Naive thymus-derived CD4-positive, alpha-beta T cell (primary cell): ENCODE data around the gene PTPRA. TPM values are rescaled to one million over a fixed set of nuclear protein-coding genes. Genes with fewer than 3 reads are reported as not detected.

Experiments
- ATAC-seq: fragments of 150-1000 bp; cut with Tn5 transposase; 2 replicates; pipeline ENCODE4 v1.10.0; 2021; ENCODE audit warnings: mild to moderate bottlenecking, moderate library complexity
- CTCF ChIA-PET: fragments of 350-600 bp; sonication (Branson Sonifier 250); formaldehyde crosslinking; loops from one replicate; lab custom pipeline; 2021; ENCODE audit warnings: antibody characterized with exemption; lab: Charles Lee
- POLR2A ChIA-PET: fragments of 350-600 bp; sonication (Branson Sonifier 250); formaldehyde crosslinking; loops from one replicate; lab custom pipeline; 2021; ENCODE audit warnings: antibody characterized with exemption, inconsistent platforms; lab: Charles Lee
- DNase-seq, 9 donors: peaks; one replicate each; pipeline versions ENCODE4 v3.0.0 to v3.0.0-alpha.2; 2020 to 2022; ENCODE audit warnings: mixed read lengths in 1 of 9
- H3K27ac ChIP-seq: one replicate; pipeline ENCODE4 v1.7.0; 2013; ENCODE audit warnings: mild to moderate bottlenecking, low read depth, low read length, moderate library complexity
- H3K27me3 ChIP-seq, 2 donors: one replicate each; pipeline ENCODE4 v1.7.0; 2013; ENCODE audit warnings: low read length in 2 of 2, mild to moderate bottlenecking in 2 of 2, moderate library complexity in 2 of 2; ENCODE audit not compliant: control insufficient read depth in 2 of 2, insufficient read depth in 2 of 2
- H3K36me3 ChIP-seq, 3 experiments: 1 replicate in 2 of 3; 2 replicates in 1 of 3; pipeline ENCODE4 v1.7.0; 2013; ENCODE audit warnings: low read length in 3 of 3, mild to moderate bottlenecking in 3 of 3, moderate library complexity in 1 of 3; ENCODE audit not compliant: insufficient read depth in 3 of 3, control insufficient read depth in 2 of 3
- H3K4me1 ChIP-seq, 2 donors: one replicate each; pipeline ENCODE4 v1.7.0; 2013; ENCODE audit warnings: low read length in 2 of 2, mild to moderate bottlenecking in 2 of 2, moderate library complexity in 1 of 2; ENCODE audit not compliant: control insufficient read depth in 2 of 2, insufficient read depth in 2 of 2
- H3K4me3 ChIP-seq: 2 replicates; pipeline ENCODE4 v1.7.0; 2013; ENCODE audit warnings: mild to moderate bottlenecking, low read length
- H3K9me3 ChIP-seq, 3 experiments: 1 replicate in 2 of 3; 2 replicates in 1 of 3; pipeline ENCODE4 v1.7.0; 2013; ENCODE audit warnings: low read length in 3 of 3; ENCODE audit not compliant: control insufficient read depth in 2 of 3
- H3K27ac Mint-ChIP-seq, 9 donors: one replicate each; pipeline ENCODE4 v1.8.0; 2020 to 2022; ENCODE audit warnings: mixed read lengths in 9 of 9, mild to moderate bottlenecking in 8 of 9, moderate library complexity in 5 of 9, inconsistent platforms in 2 of 9
- H3K27me3 Mint-ChIP-seq, 5 donors: one replicate each; pipeline ENCODE4 v1.8.0; 2021 to 2022; ENCODE audit warnings: mixed read lengths in 5 of 5, mild to moderate bottlenecking in 1 of 5
- H3K36me3 Mint-ChIP-seq, 5 donors: one replicate each; pipeline ENCODE4 v1.8.0; 2020 to 2022; ENCODE audit warnings: mixed read lengths in 5 of 5, mild to moderate bottlenecking in 3 of 5, inconsistent platforms in 1 of 5
- H3K4me1 Mint-ChIP-seq, 7 donors: one replicate each; pipeline ENCODE4 v1.8.0; 2020 to 2022; ENCODE audit warnings: mixed read lengths in 7 of 7, mild to moderate bottlenecking in 3 of 7, inconsistent platforms in 1 of 7
- H3K4me3 Mint-ChIP-seq, 10 donors: one replicate each; pipeline ENCODE4 v1.8.0; 2020 to 2022; ENCODE audit warnings: mild to moderate bottlenecking in 10 of 10, mixed read lengths in 10 of 10, moderate library complexity in 6 of 10, inconsistent platforms in 2 of 10
- H3K9me3 Mint-ChIP-seq, 11 donors: one replicate each; pipeline ENCODE4 v1.8.0; 2020 to 2022; ENCODE audit warnings: mixed read lengths in 11 of 11, mild to moderate bottlenecking in 4 of 11, inconsistent platforms in 1 of 11, moderate library complexity in 1 of 11
- intact Hi-C, 2 donors: fragments of 100-400 bp; cut with micrococcal nuclease; formaldehyde crosslinking; loops; one replicate each; pipeline ENCODE4 v1.15.1; 2023
- polyA plus RNA-seq, 2 donors: library from polyadenylated mRNA; unstranded; fragments of 300-500 nt; fragmentation: Illumina TruSeq; gene quantifications; one replicate each; pipeline ENCODE4 v1.2.3, GENCODE V29; 2021
- total RNA-seq, 6 experiments: library from RNA in 5 of 6; stranded (reverse) in 5 of 6; gene quantifications; 1 replicate in 5 of 6; 2 replicates in 1 of 6; pipeline ENCODE4 v1.2.3 and lab custom pipeline; 2021 to 2026

Gene PTPRA
- total and polyA plus RNA-seq, 7 experiments from 2014 or later, result 27.5 to 86.6 (median 78.2) TPM

DNA sequence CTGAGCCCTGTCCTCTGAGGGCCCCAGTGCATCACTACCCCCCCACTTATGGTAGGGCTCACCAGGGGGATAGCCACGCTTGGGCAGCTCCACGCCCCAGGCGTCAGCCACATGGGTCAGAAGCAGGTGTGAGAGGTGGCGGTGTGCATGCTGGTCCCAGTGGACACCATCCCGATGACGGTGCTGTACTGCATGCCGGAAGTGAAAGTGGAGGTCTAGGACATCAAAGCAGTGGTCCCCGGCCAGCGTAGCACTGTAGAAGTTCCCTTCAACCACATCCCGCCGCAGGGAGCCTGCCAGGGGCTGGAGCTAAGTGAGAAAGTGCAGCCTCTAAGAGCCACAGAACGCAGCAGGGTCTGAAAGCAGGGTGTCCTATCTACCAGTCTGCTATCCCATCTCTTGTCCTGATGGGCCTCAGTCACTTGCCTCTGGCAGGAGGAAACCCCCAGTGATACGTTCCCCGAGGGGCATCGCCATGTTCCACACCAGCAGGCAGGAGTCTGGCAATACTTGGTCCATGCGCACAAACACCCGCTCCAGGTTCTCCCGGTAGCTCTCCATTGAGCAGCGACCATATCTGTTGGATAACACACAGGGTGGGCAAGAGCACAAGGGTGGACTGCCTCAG lies 35.0 kb upstream of the PTPRA start:
- Mint-ChIP-seq H3K4me3 (peak overlapping the region in 8 of 10 donors; percentile 9 to 80 (median 36)), H3K9me3 (peaks cover 0 to 4% (median 0%) of the 10 kb centered on the region in 11 donors), H3K36me3 (peaks cover 0 to 19% (median 10%) of the 10 kb centered on the region in 5 donors), H3K4me1 (peaks cover 10 to 28% (median 25%) of the 10 kb centered on the region in 7 donors), H3K27me3 (no peaks in the 10 kb centered on the region), H3K27ac (peak overlapping the region in 4 of 9 donors; percentile 14 to 62 (median 36))
- no peak overlapping the region for H3K4me3 ChIP-seq
- no peaks in the 10 kb centered on the region for H3K27me3 ChIP-seq
- no peak overlapping the region for H3K27ac ChIP-seq
- ChIA-PET POLR2A (interaction anchor here (1.8 to 2.5 kb wide), 3 partner anchors 8 to 368 kb away, joined by 5 to 10 read pairs (median 10); partner anchors contain the start of genes NOP56 and SNRPB), CTCF (no interaction called here)
- ATAC-seq, result no peak
- no peaks in the 10 kb centered on the region for H3K9me3 ChIP-seq
- H3K36me3 ChIP-seq, result peaks cover 0 to 8% (median 0%) of the 10 kb centered on the region in 3 experiments
- intact Hi-C loops, result loop anchor here in 1 of 2 donors (5.0 kb wide), 1 partner anchor 86 kb away; no protein-coding TSS in a partner anchor
- DNase-seq, result no peak
- peaks cover 15 to 21% of the 10 kb centered on the region in 2 donors for H3K4me1 ChIP-seq

DNA sequence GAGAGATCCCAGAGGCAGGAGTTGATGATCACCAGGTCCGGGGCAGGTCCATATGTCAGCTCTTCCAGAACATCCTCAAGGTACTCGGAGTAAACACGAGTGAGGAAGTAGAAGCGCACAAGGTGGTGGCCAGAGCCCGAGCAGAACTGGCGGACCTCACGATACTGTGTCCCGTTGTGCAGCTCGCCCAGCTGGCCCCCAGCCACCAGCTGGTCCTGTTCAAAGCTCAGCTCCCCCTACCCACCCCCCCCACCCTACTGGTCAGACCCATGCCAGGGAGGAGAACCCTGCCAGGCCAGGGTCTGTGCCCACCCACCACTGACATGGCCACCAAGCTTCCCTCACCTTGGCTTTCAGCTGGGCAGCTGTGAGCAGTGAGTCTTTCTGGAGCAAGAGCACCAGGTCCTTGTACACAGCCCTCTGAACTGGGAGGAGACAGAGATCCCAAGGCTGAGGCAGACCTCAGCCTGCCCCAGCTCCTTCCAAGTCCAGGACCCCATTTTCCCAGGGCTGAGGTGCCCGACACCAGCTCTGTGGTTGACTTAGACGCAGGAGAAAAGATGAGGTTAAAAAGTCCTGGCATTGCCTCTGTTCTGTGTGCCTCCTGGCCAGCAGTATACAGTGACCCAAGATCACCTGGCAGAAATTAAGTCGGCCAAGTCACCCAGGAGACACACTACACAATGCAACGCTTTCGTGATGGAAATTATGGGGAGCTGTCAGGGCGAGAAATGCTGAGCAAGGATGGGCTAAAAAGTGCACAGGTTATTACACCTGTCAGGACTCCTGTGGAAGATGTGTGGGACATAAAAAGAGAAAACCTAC lies 34.2 kb upstream of the PTPRA start:
- peaks cover 10 to 36% (median 33%) of the 10 kb centered on the region in 7 donors for H3K4me1 Mint-ChIP-seq
- ChIA-PET CTCF (interaction anchor here (1.1 kb wide), 1 partner anchor 95 kb away, joined by 4 read pairs; no protein-coding TSS in a partner anchor), POLR2A (interaction anchor here (0.6 to 2.5 kb wide), 8 partner anchors 8 to 369 kb away, joined by 3 to 15 read pairs (median 8); partner anchors contain the start of genes NOP56, PTPRA and SNRPB)
- Histone ChIP-seq H3K4me1 (peaks cover 15 to 21% of the 10 kb centered on the region in 2 donors), H3K36me3 (peaks cover 0 to 8% (median 0%) of the 10 kb centered on the region in 3 experiments), H3K9me3 (no peaks in the 10 kb centered on the region), H3K27me3 (no peaks in the 10 kb centered on the region), H3K27ac (no peak overlapping the region), H3K4me3 (peak overlapping the region; percentile 72)
- ATAC-seq, result no peak
- DNase-seq, result peak in 1 of 9 donors; percentile 8
- intact Hi-C loops, result loop anchor here in 1 of 2 donors (5.0 kb wide), 1 partner anchor 87 kb away; no protein-coding TSS in a partner anchor
- peaks cover 0 to 22% (median 10%) of the 10 kb centered on the region in 5 donors for H3K36me3 Mint-ChIP-seq
- peaks cover 0 to 4% (median 0%) of the 10 kb centered on the region in 11 donors for H3K9me3 Mint-ChIP-seq
- peak overlapping the region; percentile 67 to 95 (median 91) for H3K27ac Mint-ChIP-seq
- H3K4me3 Mint-ChIP-seq, result peak overlapping the region; percentile 75 to 93 (median 90)
- no peaks in the 10 kb centered on the region for H3K27me3 Mint-ChIP-seq

DNA sequence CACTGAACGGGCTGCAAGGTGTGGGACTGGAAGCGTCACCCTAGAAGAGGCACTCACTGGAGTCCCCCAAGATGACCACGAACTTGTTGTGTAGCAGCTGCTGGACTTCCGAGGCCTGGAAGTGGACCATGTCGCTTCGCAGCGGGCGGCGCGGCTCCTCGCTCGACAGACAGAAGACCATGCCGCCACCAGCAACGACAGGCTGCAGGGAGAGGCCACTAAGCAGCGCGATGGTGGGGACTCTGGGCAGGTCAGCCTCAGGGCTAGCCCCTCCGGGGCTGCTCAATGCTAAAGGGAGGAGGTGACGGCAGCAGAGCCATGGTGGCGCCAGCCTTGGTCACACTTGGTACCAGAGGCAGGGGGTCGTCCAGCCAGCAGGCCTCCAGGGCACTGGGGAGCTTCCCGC lies 33.5 kb upstream of the PTPRA start:
- Mint-ChIP-seq H3K4me1 (peaks cover 14 to 43% (median 40%) of the 10 kb centered on the region in 7 donors), H3K36me3 (peaks cover 0 to 24% (median 8%) of the 10 kb centered on the region in 5 donors), H3K27ac (peak overlapping the region; percentile 20 to 95 (median 91)), H3K9me3 (peaks cover 0 to 4% (median 0%) of the 10 kb centered on the region in 11 donors), H3K27me3 (no peaks in the 10 kb centered on the region), H3K4me3 (peak overlapping the region; percentile 75 to 93 (median 90))
- ChIA-PET CTCF (interaction anchor here (1.0 to 1.1 kb wide), 2 partner anchors 96 to 126 kb away, joined by 3 to 4 read pairs; no protein-coding TSS in a partner anchor), POLR2A (interaction anchor here (0.6 to 2.5 kb wide), 11 partner anchors 9 to 369 kb away, joined by 3 to 15 read pairs (median 8); partner anchors contain the start of genes IDH3B, NOP56, PTPRA and SNRPB)
- no peaks in the 10 kb centered on the region for H3K9me3 ChIP-seq
- H3K36me3 ChIP-seq, result peaks cover 0 to 8% (median 0%) of the 10 kb centered on the region in 3 experiments
- peaks cover 15 to 21% of the 10 kb centered on the region in 2 donors for H3K4me1 ChIP-seq
- H3K27me3 ChIP-seq, result no peaks in the 10 kb centered on the region
- DNase-seq, result no peak
- no peak for ATAC-seq
- H3K4me3 ChIP-seq, result peak overlapping the region; percentile 72
- peak overlapping the region; percentile 77 for H3K27ac ChIP-seq
- intact Hi-C loops, result loop anchor here (1.0 to 5.0 kb wide), 9 partner anchors 34 to 569 kb away; partner anchors contain the start of genes PTPRA (in 2 of the 2), CPXM1 (in 1 of the 2), EBF4 (in 1 of the 2) and NOP56 (in 1 of the 2)

- Mint-ChIP-seq H3K27ac (peak within 1 kb of the TSS; percentile 67 to 95 (median 92)), H3K9me3 (peaks cover 0 to 4% (median 0%) of the 10 kb centered on the region in 11 donors), H3K4me1 (peaks cover 18 to 48% (median 45%) of the 10 kb centered on the region in 7 donors), H3K4me3 (peak within 1 kb of the TSS; percentile 83 to 93 (median 90)), H3K27me3 (no peaks in the 10 kb centered on the region), H3K36me3 (peaks cover 0 to 19% (median 4%) of the 10 kb centered on the region in 5 donors)
- no peaks in the 10 kb centered on the region for H3K9me3 ChIP-seq
- CTCF ChIA-PET, result interaction anchor here (1.0 to 1.1 kb wide), 3 partner anchors 14 to 127 kb away, joined by 3 to 4 read pairs (median 3); no protein-coding TSS in a partner anchor
- no peaks in the 10 kb centered on the region for H3K27me3 ChIP-seq
- H3K4me1 ChIP-seq, result peaks cover 15 to 21% of the 10 kb centered on the region in 2 donors
- DNase-seq (peak; percentile 83 to 94 (median 90)), ATAC-seq (peak; percentile 97)
- POLR2A ChIA-PET, result interaction anchor here (0.6 to 2.5 kb wide), 15 partner anchors 10 to 370 kb away, joined by 3 to 15 read pairs (median 5); partner anchors contain the start of genes IDH3B, NOP56, PTPRA and SNRPB
- peak within 1 kb of the TSS; percentile 77 for H3K27ac ChIP-seq
- intact Hi-C loops, result loop anchor here (1.0 to 2.0 kb wide), 8 partner anchors 33 to 568 kb away; partner anchors contain the start of genes PTPRA (in 2 of the 2), CPXM1 (in 1 of the 2), EBF4 (in 1 of the 2) and NOP56 (in 1 of the 2)
- H3K4me3 ChIP-seq, result peak within 1 kb of the TSS; percentile 72
- H3K36me3 ChIP-seq, result peaks cover 0 to 8% (median 0%) of the 10 kb centered on the region in 3 experiments
Measured at GRCh38 chr20:2840138-2840966, 32.9 kb upstream of the PTPRA start, which contains the start of the genes PCED1A and VPS16. Gene PCED1A, minus strand, starts transcription at chr20:2840655. Its CDS starts 743 bp downstream, at chr20:2839912. Gene VPS16, plus strand, starts transcription at chr20:2840745. Its CDS starts 30 bp downstream, at chr20:2840775.

DNA sequence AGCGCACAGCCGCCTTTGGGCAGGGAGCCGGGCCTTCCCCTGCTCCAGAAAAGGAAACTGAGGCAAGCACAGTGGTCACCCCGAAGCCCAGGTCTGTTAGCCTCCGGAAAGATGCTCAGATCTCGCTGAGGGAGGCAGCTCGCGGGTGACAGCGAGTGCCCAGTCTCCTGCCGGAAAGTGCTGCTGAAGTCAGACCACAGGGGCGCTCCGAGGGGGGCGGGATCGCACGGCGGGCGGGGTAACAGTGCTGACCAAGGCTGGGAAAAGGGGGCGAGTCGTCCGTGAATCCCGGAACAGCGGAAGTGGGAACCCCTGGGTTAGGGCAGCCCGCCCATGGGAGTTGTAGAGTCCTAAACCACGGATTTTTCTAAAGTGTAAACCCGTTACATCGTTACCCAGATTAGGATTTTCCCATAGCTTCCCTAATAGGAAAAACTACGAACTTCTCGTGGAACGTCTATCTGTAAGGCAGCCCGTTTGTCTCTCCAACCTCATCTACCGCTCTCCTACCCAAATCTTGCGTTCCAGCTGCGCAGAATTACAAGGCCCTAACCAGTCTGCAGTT lies 32.2 kb upstream of the PTPRA start:
- H3K27ac Mint-ChIP-seq, result peak overlapping the region; percentile 58 to 92 (median 90)
- peak overlapping the region; percentile 72 for H3K4me3 ChIP-seq
- H3K4me1 Mint-ChIP-seq, result peaks cover 21 to 52% (median 45%) of the 10 kb centered on the region in 7 donors
- peaks cover 15 to 21% of the 10 kb centered on the region in 2 donors for H3K4me1 ChIP-seq
- peak overlapping the region; percentile 77 for H3K27ac ChIP-seq
- H3K27me3 Mint-ChIP-seq, result no peaks in the 10 kb centered on the region
- intact Hi-C loops, result loop anchor here (1.0 to 2.0 kb wide), 8 partner anchors 32 to 568 kb away; partner anchors contain the start of genes PTPRA (in 2 of the 2), CPXM1 (in 1 of the 2), EBF4 (in 1 of the 2) and NOP56 (in 1 of the 2)
- ChIA-PET POLR2A (interaction anchor here (0.7 to 2.3 kb wide), 9 partner anchors 11 to 631 kb away, joined by 3 to 15 read pairs (median 4); partner anchors contain the start of genes PTPRA and SNRPB), CTCF (interaction anchor here (1.0 kb wide), 2 partner anchors 13 to 127 kb away, joined by 3 read pairs; no protein-coding TSS in a partner anchor)
- H3K27me3 ChIP-seq, result no peaks in the 10 kb centered on the region
- no peaks in the 10 kb centered on the region for H3K9me3 ChIP-seq
- peaks cover 0 to 17% (median 4%) of the 10 kb centered on the region in 5 donors for H3K36me3 Mint-ChIP-seq
- DNase-seq (peak in 2 of 9 donors; percentile 48 to 54), ATAC-seq (peak; percentile 23)
- peaks cover 0 to 8% (median 0%) of the 10 kb centered on the region in 3 experiments for H3K36me3 ChIP-seq
- H3K9me3 Mint-ChIP-seq, result peaks cover 0 to 4% (median 0%) of the 10 kb centered on the region in 11 donors
- H3K4me3 Mint-ChIP-seq, result peak overlapping the region; percentile 82 to 93 (median 88)
